ENCODE measurements around the gene HCK. TPM values are rescaled to one million over a fixed set of nuclear protein-coding genes. Genes with fewer than 3 reads are reported as not detected.

Gene HCK
- polyA plus RNA-seq, 1 experiment, result not detected

DNA sequence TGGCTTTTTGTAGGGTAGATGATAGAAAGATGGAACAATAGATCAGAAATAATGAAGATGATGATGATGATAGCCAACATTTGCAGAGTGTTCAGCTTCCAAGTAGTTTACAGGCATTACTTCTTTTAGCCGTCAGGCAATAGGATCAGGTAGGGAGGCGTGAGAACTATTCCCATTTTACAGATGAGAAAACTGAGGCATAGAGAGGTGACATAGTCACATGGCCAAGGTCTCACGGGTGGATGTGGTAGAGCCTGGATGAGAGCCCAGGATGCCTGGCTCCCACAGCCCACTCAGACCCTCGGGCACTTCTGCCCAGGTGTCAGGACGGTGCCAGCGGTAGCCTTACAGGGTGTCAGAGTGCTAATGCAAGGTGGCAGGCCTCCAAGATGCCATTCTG lies 31.4 kb downstream of the HCK start:
- TF ChIP-seq, protein P1, sequence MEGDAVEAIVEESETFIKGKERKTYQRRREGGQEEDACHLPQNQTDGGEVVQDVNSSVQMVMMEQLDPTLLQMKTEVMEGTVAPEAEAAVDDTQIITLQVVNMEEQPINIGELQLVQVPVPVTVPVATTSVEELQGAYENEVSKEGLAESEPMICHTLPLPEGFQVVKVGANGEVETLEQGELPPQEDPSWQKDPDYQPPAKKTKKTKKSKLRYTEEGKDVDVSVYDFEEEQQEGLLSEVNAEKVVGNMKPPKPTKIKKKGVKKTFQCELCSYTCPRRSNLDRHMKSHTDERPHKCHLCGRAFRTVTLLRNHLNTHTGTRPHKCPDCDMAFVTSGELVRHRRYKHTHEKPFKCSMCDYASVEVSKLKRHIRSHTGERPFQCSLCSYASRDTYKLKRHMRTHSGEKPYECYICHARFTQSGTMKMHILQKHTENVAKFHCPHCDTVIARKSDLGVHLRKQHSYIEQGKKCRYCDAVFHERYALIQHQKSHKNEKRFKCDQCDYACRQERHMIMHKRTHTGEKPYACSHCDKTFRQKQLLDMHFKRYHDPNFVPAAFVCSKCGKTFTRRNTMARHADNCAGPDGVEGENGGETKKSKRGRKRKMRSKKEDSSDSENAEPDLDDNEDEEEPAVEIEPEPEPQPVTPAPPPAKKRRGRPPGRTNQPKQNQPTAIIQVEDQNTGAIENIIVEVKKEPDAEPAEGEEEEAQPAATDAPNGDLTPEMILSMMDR (IDR thresholded peaks at IDR 0.05; ENCODE audit: low read depth, low read length), result no peak
- no peak for DNase-seq (ENCODE audit: low read depth, low spot score)
- POLR2A ChIA-PET, result no interaction called here
- no peak overlapping the region for H3K27ac ChIP-seq (ENCODE audit: low read depth, low read length)
- CTCF ChIA-PET, result interaction anchor here (1.5 kb wide), 1 partner anchor 9 kb away, joined by 4 read pairs; no protein-coding TSS in a partner anchor
- H3K27me3 ChIP-seq (ENCODE audit: control insufficient read depth, insufficient read depth, low read length), result peaks cover 30% of the 10 kb centered on the region
- H3K4me3 ChIP-seq (ENCODE audit: low read depth, low read length), result no peak overlapping the region
- H3K9me3 ChIP-seq (ENCODE audit: control insufficient read depth, insufficient read depth, low read length), result no peaks in the 10 kb centered on the region; the same call in 1 of the 2 replicates

DNA sequence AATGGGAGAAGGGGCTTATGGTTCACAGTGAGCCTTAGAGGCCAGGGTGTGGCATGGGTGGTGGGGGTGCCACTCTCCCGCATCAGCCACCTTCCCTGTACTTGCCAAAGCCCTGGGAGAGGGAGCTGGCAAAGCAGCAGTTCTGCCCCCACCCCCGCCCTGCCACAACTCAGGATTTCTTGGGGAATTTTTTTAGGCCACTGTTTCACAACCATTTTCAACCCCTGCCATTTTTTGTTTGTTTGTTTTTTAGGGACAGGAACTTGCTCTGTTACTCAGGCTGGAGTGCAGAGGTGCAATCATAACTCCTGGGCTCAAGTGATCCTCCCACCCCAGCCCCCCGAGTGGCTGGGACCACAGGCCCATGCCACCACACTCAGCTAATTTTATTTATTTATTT lies 35.0 kb downstream of the HCK start:
- peaks cover 29% of the 10 kb centered on the region for H3K27me3 ChIP-seq (ENCODE audit: control insufficient read depth, insufficient read depth, low read length)
- ChIA-PET CTCF (interaction anchor here (2.4 kb wide), 1 partner anchor 265 kb away, joined by 14 read pairs; no protein-coding TSS in a partner anchor), POLR2A (no interaction called here)
- TF ChIP-seq, protein P1 (IDR thresholded peaks at IDR 0.05; ENCODE audit: low read depth, low read length), result no peak
- H3K4me3 ChIP-seq (ENCODE audit: low read depth, low read length), result no peak overlapping the region
- H3K27ac ChIP-seq (ENCODE audit: low read depth, low read length), result no peak overlapping the region
- H3K9me3 ChIP-seq (ENCODE audit: control insufficient read depth, insufficient read depth, low read length), result peaks cover 3% of the 10 kb centered on the region; the same call in 1 of the 2 replicates
- no peak for DNase-seq (ENCODE audit: low read depth, low spot score)

DNA sequence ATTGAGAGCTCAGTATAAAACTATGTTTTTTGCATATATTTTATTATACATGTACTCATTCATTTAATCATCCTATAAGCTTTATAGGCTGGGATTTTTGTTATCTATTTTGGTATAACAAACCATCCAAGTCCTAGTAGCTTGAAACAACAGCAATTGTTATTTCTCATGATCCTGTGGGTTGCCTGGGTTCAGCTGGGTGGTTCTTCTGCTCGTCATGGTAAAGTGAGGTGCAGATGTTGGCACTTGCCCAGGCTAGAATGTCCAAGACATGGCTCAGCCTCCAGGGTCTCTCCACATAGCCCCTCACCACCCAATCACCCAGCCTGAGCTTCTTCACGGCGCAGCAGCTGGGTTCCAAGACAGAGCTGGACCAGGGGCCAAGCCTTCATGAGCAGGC lies 36.7 kb downstream of the HCK start:
- DNase-seq (ENCODE audit: low read depth, low spot score), result no peak
- H3K27me3 ChIP-seq (ENCODE audit: control insufficient read depth, insufficient read depth, low read length), result peaks cover 44% of the 10 kb centered on the region
- H3K9me3 ChIP-seq (ENCODE audit: control insufficient read depth, insufficient read depth, low read length), result peaks cover 3% of the 10 kb centered on the region; the same call in 1 of the 2 replicates
- ChIA-PET POLR2A (no interaction called here), CTCF (interaction anchor here (1.5 to 2.4 kb wide), 2 partner anchors 236 to 266 kb away, joined by 6 to 14 read pairs; no protein-coding TSS in a partner anchor)
- H3K27ac ChIP-seq (ENCODE audit: low read depth, low read length), result no peak overlapping the region
- H3K4me3 ChIP-seq (ENCODE audit: low read depth, low read length), result no peak overlapping the region
- TF ChIP-seq, protein P1 (IDR thresholded peaks at IDR 0.05; ENCODE audit: low read depth, low read length), result no peak

DNA sequence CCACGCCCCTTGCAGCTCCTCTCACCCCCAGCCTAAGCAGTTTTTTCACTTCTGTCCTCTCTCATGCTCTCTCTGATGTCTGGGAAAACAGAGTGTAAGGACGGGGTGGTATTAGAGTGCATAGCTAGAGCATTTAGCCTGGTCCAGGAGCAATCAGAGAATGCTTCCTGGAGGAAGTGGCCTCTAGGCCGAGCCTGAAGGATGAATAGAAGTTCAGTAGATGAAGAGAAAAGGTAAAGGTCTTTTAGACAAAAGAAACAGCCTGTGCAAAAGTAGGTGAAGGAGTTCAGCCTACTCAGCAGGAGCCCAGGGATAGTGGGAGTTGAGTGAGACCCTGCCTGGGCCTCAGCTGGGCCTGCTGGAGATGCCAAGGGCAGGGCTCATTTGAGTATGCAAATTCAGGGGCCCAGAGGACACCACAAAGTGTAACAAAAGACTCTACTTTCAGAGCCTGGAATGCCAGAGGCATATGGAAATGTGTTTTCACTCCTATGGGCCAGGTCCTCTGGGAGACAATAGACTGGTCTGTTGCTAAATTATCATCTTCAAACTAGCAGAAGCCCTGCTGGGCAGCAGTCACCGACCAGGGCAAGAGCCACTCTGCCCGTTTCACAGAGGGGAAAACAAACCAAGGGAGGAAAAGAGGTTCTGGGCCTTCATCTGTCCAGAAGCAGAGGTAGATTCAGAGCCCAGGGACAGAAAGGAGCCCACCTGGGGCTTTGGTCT lies 37.8 kb downstream of the HCK start:
- Histone ChIP-seq H3K27me3 (ENCODE audit: control insufficient read depth, insufficient read depth, low read length) (peaks cover 43% of the 10 kb centered on the region), H3K4me3 (ENCODE audit: low read depth, low read length) (no peak overlapping the region), H3K27ac (ENCODE audit: low read depth, low read length) (no peak overlapping the region), H3K9me3 (ENCODE audit: control insufficient read depth, insufficient read depth, low read length) (peaks cover 3% of the 10 kb centered on the region; the same call in 1 of the 2 replicates)
- POLR2A ChIA-PET, result no interaction called here
- no peak for DNase-seq (ENCODE audit: low read depth, low spot score)
- TF ChIP-seq, protein P1 (IDR thresholded peaks at IDR 0.05; ENCODE audit: low read depth, low read length), result no peak
- CTCF ChIA-PET, result interaction anchor here (0.6 to 3.6 kb wide), 7 partner anchors 9 to 267 kb away, joined by 3 to 58 read pairs (median 6); no protein-coding TSS in a partner anchor

DNA sequence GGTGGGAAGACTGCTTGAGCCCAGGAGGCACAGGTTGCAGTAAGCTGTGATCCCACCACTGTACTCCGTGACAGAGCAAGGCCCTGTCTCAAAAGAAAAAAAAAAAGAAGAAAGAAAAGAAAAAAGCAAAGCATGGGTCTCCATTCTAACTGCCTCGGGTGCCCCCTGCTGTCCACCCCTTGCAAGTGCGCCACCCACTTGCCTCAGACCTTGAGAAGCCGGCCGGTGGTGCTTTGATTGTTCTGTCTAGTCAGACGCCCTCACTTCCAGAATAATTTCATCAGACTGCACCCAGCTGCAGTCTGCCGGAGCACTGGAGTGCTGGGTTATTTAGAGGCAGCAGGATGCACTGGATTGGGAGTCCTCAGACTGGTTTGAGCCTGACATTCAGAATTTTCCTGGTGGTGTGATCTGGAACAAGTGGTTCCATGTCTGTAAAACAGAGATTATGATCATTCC lies 39.9 kb downstream of the HCK start:
- DNase-seq (ENCODE audit: low read depth, low spot score), result peak; percentile 47
- POLR2A ChIA-PET, result interaction anchor here (0.7 kb wide), 1 partner anchor 18 kb away, joined by 3 read pairs; the partner anchor contains the start of gene TM9SF4
- TF ChIP-seq, protein P1 (IDR thresholded peaks at IDR 0.05; ENCODE audit: low read depth, low read length), result peak; percentile 94
- Histone ChIP-seq H3K27me3 (ENCODE audit: control insufficient read depth, insufficient read depth, low read length) (peaks cover 42% of the 10 kb centered on the region), H3K9me3 (ENCODE audit: control insufficient read depth, insufficient read depth, low read length) (peaks cover 3% of the 10 kb centered on the region; the same call in 1 of the 2 replicates), H3K27ac (ENCODE audit: low read depth, low read length) (no peak overlapping the region), H3K4me3 (ENCODE audit: low read depth, low read length) (no peak overlapping the region)
- CTCF ChIA-PET, result interaction anchor here (0.5 to 3.6 kb wide), 25 partner anchors 8 to 367 kb away, joined by 3 to 58 read pairs (median 4); partner anchors contain the start of genes PDRG1 and TM9SF4
